ENCODE data around the gene TANK.

- no peak for TF ChIP-seq EZH2phosphoT487 (IDR thresholded peaks at IDR 0.05; ENCODE audit: borderline replicate concordance, low read length)
- no peak for TF ChIP-seq CTCF (IDR thresholded peaks at IDR 0.05; ENCODE audit: low read depth, low read length, poor library complexity, severe bottlenecking)
These were observed 587 bp upstream of the TANK start for GRCh38 chr2:161159456-161160225.

Measured in DOHH2 (cell line).